ENCODE data around the gene CKB.

Gene CKB

DNA sequence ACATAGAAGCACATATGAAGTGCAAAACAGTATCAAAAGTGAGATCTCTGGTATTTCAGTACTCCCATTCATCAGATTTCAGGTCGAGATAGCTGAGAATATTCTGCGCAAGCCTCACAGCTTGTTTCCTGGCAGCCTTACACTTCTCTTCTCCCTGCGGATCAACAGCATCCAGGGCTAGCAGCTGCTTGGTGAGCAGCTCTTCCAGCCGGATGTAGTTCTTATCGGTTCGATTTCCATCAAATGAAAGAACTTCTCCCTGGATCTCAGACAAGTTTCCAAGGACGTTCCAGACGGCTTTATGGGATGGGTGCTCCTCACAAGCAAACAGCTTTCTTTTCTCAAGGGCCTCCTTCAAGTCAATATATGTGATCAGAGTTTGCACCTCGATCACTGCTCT, 37.1 kb upstream of the CKB start:
- Histone ChIP-seq H3K27ac (ENCODE audit: low read depth, low read length) (peak overlapping the region; percentile 20; the same call in 1 of the 2 replicates), H3K4me1 (ENCODE audit: control insufficient read depth, insufficient read depth, low read length, unreplicated experiment) (peaks cover 48% of the 10 kb centered on the region)

DNA sequence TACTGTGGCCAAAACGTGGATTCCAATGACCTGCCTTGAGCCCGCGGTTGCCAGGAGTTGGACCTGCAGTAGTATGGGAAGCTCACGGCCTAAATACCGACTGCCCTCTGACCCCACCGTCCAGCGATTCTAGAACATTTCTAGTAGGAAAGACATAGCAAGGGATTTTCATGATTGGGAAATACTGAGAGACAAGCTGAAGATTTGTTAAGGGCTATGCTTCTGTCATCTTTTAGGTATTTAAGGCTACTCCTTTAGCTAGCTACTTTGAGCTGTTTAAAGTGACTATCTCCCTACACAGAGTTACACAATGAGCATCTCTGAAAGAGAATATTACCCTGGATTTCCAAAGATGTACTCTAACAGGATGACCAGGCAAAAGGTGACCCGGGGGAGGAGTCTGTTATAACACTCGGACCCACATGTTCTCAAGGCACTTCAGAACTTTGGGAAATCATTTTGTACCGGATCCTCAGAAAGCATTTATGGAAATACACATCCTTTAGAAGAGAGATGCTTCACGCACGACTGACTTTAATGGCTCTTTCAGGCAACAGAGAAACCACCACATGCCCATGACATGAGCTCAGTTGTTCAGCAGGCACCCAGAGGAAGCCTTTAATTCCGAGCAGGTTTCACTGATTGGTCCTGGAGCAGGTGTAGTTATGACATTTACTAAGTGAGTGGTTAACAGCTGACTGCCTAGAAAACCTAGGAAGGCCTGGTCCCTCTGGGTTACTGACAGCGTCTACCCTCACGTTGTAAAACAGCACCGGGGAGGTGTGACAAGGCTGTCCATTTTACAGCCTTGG, 35.6 kb upstream of the CKB start:
- peaks cover 19% of the 10 kb centered on the region for H3K36me3 ChIP-seq (ENCODE audit: insufficient read depth, low read length)
- H3K4me3 ChIP-seq (ENCODE audit: low read depth, low read length) = peak overlapping the region; percentile 7
- H3K4me1 ChIP-seq (ENCODE audit: control insufficient read depth, insufficient read depth, low read length, unreplicated experiment) = peaks cover 43% of the 10 kb centered on the region
- peak overlapping the region; percentile 64 for H3K27ac ChIP-seq (ENCODE audit: low read depth, low read length)
- H2AFZ ChIP-seq (ENCODE audit: low read length, unreplicated experiment) = no peak overlapping the region
- H3K79me2 ChIP-seq (ENCODE audit: control insufficient read depth, insufficient read depth, low read length, unreplicated experiment) = peaks cover 64% of the 10 kb centered on the region
- H3K27me3 ChIP-seq (ENCODE audit: insufficient read depth, low read length) = no peaks in the 10 kb centered on the region

More for the DNA sequence above, 37.1 kb upstream of the CKB start:
- peak overlapping the region; percentile 99 for H3K4me3 ChIP-seq (ENCODE audit: low read depth, low read length)
- H3K27me3 ChIP-seq (ENCODE audit: insufficient read depth, low read length) = no peaks in the 10 kb centered on the region
- H3K79me2 ChIP-seq (ENCODE audit: control insufficient read depth, insufficient read depth, low read length, unreplicated experiment) = peaks cover 79% of the 10 kb centered on the region
- H2AFZ ChIP-seq (ENCODE audit: low read length, unreplicated experiment) = no peak overlapping the region
- H3K36me3 ChIP-seq (ENCODE audit: insufficient read depth, low read length) = peaks cover 19% of the 10 kb centered on the region

DNA sequence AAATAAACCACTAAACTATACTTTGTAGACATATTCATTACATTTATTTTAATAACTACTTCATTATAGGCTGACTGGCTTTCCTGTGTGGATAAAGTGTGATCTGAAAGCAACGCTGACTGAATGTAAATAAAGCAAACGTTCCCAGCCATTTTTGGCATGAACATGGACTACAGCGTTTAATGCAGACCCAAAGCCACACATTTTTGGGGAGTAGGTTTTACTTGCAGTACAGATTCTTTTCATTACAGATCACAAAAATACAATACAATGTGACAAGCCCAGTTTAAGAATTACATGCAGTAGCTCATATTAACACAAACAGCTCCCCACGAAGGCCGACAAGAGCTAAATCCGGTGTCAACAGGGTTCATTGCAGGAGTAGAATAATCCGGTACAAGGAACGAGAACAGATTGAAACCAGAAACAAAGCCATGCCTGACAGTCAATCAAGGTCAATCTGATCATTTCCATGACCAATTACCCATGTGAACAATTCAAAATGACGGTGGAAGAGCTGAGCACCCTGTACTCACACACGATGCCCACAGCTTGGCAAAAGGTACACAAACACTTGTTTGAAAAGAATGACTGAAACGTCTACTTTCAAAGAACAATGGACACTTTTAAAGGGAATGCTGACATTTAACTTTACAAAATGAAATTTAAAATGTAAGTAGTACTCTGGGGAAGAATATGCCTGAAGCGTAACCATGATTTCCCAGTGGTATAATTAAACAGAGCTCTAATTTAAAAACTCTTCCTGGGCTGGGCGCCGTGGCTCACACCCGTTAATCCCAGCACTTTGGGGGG, 34.5 kb upstream of the CKB start:
- Histone ChIP-seq H3K4me1 (ENCODE audit: control insufficient read depth, insufficient read depth, low read length, unreplicated experiment) (peaks cover 50% of the 10 kb centered on the region), H3K27me3 (ENCODE audit: insufficient read depth, low read length) (no peaks in the 10 kb centered on the region), H3K27ac (ENCODE audit: low read depth, low read length) (peak overlapping the region; percentile 64; the same call in 1 of the 2 replicates), H2AFZ (ENCODE audit: low read length, unreplicated experiment) (no peak overlapping the region), H3K79me2 (ENCODE audit: control insufficient read depth, insufficient read depth, low read length, unreplicated experiment) (peaks cover 58% of the 10 kb centered on the region), H3K36me3 (ENCODE audit: insufficient read depth, low read length) (peaks cover 19% of the 10 kb centered on the region), H3K4me3 (ENCODE audit: low read depth, low read length) (no peak overlapping the region)

DNA sequence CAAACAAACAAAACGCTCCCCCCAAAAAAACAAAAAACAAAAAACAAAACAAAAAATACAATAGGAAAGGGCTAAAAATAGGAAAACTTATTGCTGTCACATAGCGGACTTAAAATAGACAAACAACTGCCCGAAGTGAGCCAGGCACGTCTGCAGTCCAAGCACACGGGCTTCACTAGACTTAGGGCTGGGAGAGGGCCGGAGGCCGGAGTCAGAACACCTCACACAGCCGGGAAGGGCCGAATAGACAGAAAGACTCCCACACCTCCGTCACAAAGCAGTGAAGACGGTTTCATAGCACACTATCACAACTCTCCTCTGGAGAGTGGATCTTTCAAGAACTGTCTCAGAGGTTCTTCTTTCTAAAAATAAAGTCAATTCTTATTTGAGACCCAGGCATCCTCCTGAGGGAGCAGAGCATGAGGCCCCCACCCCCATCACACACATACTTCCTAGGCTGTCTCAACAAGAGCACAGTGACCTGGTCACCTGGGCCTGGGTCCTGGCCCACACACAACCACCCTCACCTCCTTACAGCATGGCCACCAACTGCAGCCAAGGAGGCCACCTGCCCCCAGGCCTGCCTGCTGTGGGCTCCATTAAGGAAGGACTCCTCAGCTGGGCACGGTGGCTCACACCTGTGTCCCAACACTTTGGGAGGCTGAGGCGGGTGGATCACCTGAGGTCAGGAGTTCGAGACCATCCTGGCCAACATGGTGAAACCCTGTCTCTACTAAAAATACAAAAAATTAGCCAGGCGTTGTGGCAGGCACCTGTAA, 33.1 kb upstream of the CKB start:
- H2AFZ ChIP-seq (ENCODE audit: low read length, unreplicated experiment) = no peak overlapping the region
- peaks cover 44% of the 10 kb centered on the region for H3K79me2 ChIP-seq (ENCODE audit: control insufficient read depth, insufficient read depth, low read length, unreplicated experiment)

DNA sequence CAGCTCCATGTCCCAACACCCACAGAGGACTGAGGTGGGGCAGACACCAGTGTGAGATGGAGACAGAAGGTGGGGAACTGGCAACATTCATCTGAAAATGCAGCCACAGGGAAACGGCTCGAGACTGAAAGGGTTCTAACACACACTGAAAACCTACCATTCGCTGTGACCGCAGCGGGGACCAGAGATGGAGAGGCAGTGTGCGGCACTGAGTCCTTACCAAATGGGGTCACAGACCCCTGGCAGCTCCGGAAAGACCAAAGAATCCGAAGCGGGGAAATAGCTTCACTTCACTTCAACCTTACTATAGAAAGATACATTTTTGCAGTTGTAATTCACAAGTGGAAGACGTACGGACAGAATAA, 30.2 kb upstream of the CKB start:
- no peaks in the 10 kb centered on the region for H3K27me3 ChIP-seq (ENCODE audit: insufficient read depth, low read length)
- peak overlapping the region; percentile 40; the same call in 1 of the 2 replicates for H3K27ac ChIP-seq (ENCODE audit: low read depth, low read length)
- no peak overlapping the region for H2AFZ ChIP-seq (ENCODE audit: low read length, unreplicated experiment)
- peaks cover 19% of the 10 kb centered on the region for H3K79me2 ChIP-seq (ENCODE audit: control insufficient read depth, insufficient read depth, low read length, unreplicated experiment)
- H3K36me3 ChIP-seq (ENCODE audit: insufficient read depth, low read length) = no peaks in the 10 kb centered on the region
- peaks cover 34% of the 10 kb centered on the region for H3K4me1 ChIP-seq (ENCODE audit: control insufficient read depth, insufficient read depth, low read length, unreplicated experiment)
- H3K4me3 ChIP-seq (ENCODE audit: low read depth, low read length) = no peak overlapping the region

More for the DNA sequence above, 33.1 kb upstream of the CKB start:
- Histone ChIP-seq H3K4me1 (ENCODE audit: control insufficient read depth, insufficient read depth, low read length, unreplicated experiment) (peaks cover 58% of the 10 kb centered on the region), H3K27me3 (ENCODE audit: insufficient read depth, low read length) (no peaks in the 10 kb centered on the region), H3K36me3 (ENCODE audit: insufficient read depth, low read length) (peaks cover 19% of the 10 kb centered on the region), H3K27ac (ENCODE audit: low read depth, low read length) (no peak overlapping the region), H3K4me3 (ENCODE audit: low read depth, low read length) (no peak overlapping the region)

DNA sequence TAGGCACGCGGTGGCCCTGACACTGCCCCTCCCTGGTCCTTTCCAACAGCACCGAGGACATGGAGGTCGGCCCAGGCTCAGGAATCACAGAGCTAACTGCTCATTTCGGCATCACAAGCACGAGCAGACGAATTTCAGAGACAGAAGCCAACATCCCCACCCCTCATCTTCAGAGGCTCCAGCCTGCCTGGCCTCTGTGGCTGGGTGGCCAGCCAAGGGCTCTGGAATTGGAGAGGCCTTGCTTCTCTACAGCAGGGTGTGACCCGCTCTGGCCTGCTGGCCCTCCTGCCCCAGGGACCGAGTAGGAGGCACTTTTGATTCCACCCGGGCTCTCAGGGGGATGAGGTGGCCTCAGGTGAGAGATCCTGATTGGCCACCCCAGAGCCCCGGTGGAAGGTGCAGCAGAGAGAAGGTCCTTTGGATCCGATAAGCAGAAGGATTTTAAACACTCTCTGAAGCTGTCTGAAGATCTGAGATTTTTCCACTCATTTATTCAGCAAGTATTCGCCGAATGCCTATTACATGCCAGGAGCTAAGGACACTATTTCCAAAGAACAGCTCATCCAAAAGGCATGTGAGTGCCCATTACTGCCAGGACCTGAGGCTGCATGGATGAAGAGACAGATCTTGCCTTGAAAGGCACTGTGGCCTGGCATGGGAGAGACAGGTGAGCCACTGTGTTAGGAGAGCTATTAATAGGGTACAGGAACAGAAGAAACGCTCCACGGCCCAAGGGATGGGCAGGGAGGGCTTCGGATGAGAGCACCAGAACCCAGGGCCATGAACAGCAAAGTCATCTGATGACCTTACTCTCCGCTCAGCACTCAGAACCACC, 29.6 kb upstream of the CKB start:
- H3K36me3 ChIP-seq (ENCODE audit: insufficient read depth, low read length) = no peaks in the 10 kb centered on the region
- H3K27me3 ChIP-seq (ENCODE audit: insufficient read depth, low read length) = no peaks in the 10 kb centered on the region
- H3K79me2 ChIP-seq (ENCODE audit: control insufficient read depth, insufficient read depth, low read length, unreplicated experiment) = peaks cover 14% of the 10 kb centered on the region
- no peak overlapping the region for H2AFZ ChIP-seq (ENCODE audit: low read length, unreplicated experiment)
- peak overlapping the region; percentile 45 for H3K4me3 ChIP-seq (ENCODE audit: low read depth, low read length)
- peaks cover 28% of the 10 kb centered on the region for H3K4me1 ChIP-seq (ENCODE audit: control insufficient read depth, insufficient read depth, low read length, unreplicated experiment)
- H3K27ac ChIP-seq (ENCODE audit: low read depth, low read length) = peak overlapping the region; percentile 40

DNA sequence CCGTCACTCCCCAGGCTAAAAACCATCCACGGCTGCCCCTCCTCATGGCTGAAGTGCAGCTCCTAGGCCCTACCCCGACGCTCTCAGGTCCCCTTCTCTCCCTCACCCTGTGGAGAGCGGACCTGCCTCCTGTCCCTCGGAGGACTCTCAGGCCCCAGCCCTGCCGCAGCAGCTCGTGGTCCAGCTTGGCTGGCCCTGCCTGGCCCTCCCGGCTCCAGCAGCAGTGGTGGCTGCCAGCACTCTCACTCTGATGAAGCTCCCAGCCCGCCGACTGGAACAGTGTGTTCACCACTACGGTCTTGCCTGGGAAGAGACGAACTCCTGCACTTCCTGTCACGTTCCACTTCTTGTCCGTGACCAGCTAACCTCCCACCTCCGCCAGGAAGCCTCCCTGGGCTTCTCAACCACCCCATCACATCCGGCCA, 28.7 kb upstream of the CKB start:
- Histone ChIP-seq H3K4me3 (ENCODE audit: low read depth, low read length) (0 out of 2 replicates have a peak overlapping the region, but pooled peaks have one; percentile 4), H3K36me3 (ENCODE audit: insufficient read depth, low read length) (no peaks in the 10 kb centered on the region)

DNA sequence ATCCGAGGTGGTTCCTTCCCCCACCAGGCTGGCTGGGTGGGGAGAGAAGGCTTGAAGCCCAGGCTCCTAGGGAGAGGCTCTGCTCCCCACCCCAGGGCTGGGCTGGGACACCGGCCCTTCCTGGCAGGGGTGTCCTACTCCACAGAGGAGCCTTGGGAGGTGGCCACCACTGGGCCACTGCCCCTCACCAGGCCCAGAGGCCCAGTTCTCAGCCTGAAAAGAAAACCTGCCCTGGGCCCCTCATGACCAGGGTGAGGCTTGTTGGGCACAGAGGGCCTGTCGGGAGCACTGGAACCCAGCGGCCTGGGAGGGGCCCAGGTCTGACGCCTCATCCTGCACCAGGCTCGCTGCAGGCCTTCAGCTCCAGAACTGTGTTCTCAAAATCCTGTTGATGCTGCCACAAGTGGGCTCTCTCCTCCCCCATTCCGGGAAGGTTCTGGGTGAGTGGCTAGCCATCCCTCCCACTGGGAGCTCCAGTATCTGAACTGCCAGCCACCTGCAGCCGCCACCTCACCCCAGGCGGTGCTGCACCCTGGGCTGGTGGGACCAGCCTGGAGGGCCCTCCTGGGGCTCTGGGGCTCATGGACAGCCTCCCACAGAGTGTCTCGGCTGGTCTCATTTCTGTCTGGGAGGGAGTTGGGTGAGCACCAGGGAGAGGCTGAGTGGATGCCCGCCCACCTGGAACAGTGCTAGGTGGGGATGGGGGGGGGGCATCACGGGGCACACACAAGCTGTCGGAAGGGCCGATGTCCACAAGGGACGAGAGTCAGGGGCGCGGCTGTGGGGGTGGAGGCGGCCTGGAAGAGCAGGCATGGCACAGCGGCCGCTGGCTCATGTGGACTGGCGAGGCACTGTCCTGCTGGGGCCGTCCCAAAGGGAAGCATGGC, 28.1 kb upstream of the CKB start:
- H3K79me2 ChIP-seq (ENCODE audit: control insufficient read depth, insufficient read depth, low read length, unreplicated experiment) = peaks cover 4% of the 10 kb centered on the region
- no peaks in the 10 kb centered on the region for H3K36me3 ChIP-seq (ENCODE audit: insufficient read depth, low read length)
- no peak overlapping the region for H3K4me3 ChIP-seq (ENCODE audit: low read depth, low read length)
- peaks cover 26% of the 10 kb centered on the region for H3K4me1 ChIP-seq (ENCODE audit: control insufficient read depth, insufficient read depth, low read length, unreplicated experiment)
- H2AFZ ChIP-seq (ENCODE audit: low read length, unreplicated experiment) = no peak overlapping the region
- peak overlapping the region; percentile 40 for H3K27ac ChIP-seq (ENCODE audit: low read depth, low read length)
- no peaks in the 10 kb centered on the region for H3K27me3 ChIP-seq (ENCODE audit: insufficient read depth, low read length)

More for the DNA sequence above, 28.7 kb upstream of the CKB start:
- Histone ChIP-seq H3K79me2 (ENCODE audit: control insufficient read depth, insufficient read depth, low read length, unreplicated experiment) (peaks cover 8% of the 10 kb centered on the region), H3K27me3 (ENCODE audit: insufficient read depth, low read length) (no peaks in the 10 kb centered on the region), H2AFZ (ENCODE audit: low read length, unreplicated experiment) (no peak overlapping the region), H3K4me1 (ENCODE audit: control insufficient read depth, insufficient read depth, low read length, unreplicated experiment) (peaks cover 26% of the 10 kb centered on the region), H3K27ac (ENCODE audit: low read depth, low read length) (peak overlapping the region; percentile 40)
